Dedifferentiated amniotic fluid mesenchymal stem cell (primary cell): ENCODE results near the gene SH3RF1.

ENCODE experiments used
- DNase-seq: peaks from one replicate; pipeline ENCODE4 v3.0.0-alpha.2; 2016; ENCODE audit errors: extremely low spot score

Gene SH3RF1

GRCh38 chr4:169136796-169137557 lies 133.8 kb downstream of the SH3RF1 start:
- DNase-seq = no peak

GRCh38 chr4:169136330-169136729 lies 134.4 kb downstream of the SH3RF1 start:
- no peak for DNase-seq

- no peak for DNase-seq
These were observed 135.0 kb downstream of the SH3RF1 start for GRCh38 chr4:169135776-169136175.

- no peak for DNase-seq
These were observed 136.8 kb downstream of the SH3RF1 start for GRCh38 chr4:169133932-169134331.

- no peak for DNase-seq
These were observed 138.0 kb downstream of the SH3RF1 start for GRCh38 chr4:169132561-169133305.

- no peak for DNase-seq
These were observed 139.1 kb downstream of the SH3RF1 start for GRCh38 chr4:169131556-169132208.

- peak; percentile 61 for DNase-seq
These were observed 141.9 kb downstream of the SH3RF1 start for GRCh38 chr4:169128902-169129301.

GRCh38 chr4:169127314-169127713 lies 143.4 kb downstream of the SH3RF1 start:
- no peak for DNase-seq

GRCh38 chr4:169124661-169125060 lies 146.1 kb downstream of the SH3RF1 start:
- DNase-seq = no peak

GRCh38 chr4:169122422-169122821 lies 148.3 kb downstream of the SH3RF1 start:
- DNase-seq = no peak

GRCh38 chr4:169121861-169122382 lies 148.8 kb downstream of the SH3RF1 start:
- no peak for DNase-seq

- DNase-seq = no peak
These were observed 150.1 kb downstream of the SH3RF1 start for GRCh38 chr4:169120624-169121023.

GRCh38 chr4:169119536-169119935 lies 151.2 kb downstream of the SH3RF1 start:
- DNase-seq = no peak

- peak; percentile 84 for DNase-seq
These were observed 153.1 kb downstream of the SH3RF1 start for GRCh38 chr4:169117591-169118081.

GRCh38 chr4:169116270-169116901 lies 154.4 kb downstream of the SH3RF1 start:
- DNase-seq = no peak

GRCh38 chr4:169115897-169116254 lies 154.9 kb downstream of the SH3RF1 start:
- DNase-seq = peak; percentile 98

- DNase-seq = no peak
These were observed 155.4 kb downstream of the SH3RF1 start for GRCh38 chr4:169115144-169115896.

GRCh38 chr4:169114341-169114974 lies 156.3 kb downstream of the SH3RF1 start:
- DNase-seq = no peak

- no peak for DNase-seq
These were observed 160.1 kb downstream of the SH3RF1 start for GRCh38 chr4:169110633-169111032.

- no peak for DNase-seq
These were observed 161.6 kb downstream of the SH3RF1 start for GRCh38 chr4:169109035-169109675.
